SK-N-MC (cell line): Measurements from ENCODE around the gene CDK6.

Experiments
- EZH2 ChIP-seq: fragments of 200-600 bp; sonication (generic); IDR thresholded peaks from one replicate; pipeline ENCODE4 v1.6.1; 2017; ENCODE audit warnings: antibody characterized with exemption
- POLR2AphosphoS5 ChIP-seq: IDR thresholded peaks from 2 replicates; pipeline ENCODE4 v1.6.1; 2012; ENCODE audit warnings: mild to moderate bottlenecking, low read depth, low read length, borderline replicate concordance

DNA sequence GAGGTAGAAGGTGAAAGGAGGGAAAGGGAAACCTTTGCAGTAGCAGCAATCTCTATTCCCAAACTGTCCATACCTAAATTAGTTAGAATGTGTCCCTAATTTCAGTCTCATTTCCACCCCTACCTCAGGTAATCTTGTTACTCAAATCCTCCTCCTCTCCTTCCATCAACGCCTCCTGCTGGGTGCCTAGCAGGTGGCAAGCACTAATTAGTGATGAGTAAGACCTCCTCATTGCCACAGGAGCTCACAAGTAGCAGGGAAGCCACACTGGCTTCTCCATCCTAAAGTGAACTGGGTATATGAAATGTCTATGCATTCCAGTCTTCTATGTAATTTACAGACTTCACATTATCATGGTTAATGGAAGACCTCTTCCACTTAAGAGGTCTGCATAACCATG is 220.5 kb downstream of the CDK6 start:
- TF ChIP-seq POLR2AphosphoS5 (no peak), EZH2 (no peak)
